Activated CD4-positive, alpha-beta T cell treated with anti-CD3 and anti-CD28 coated beads, Interleukin-2, amount 10 ng/mL, durations not matched to agents 24 days and 14 days (primary cell): Measurements from ENCODE around the gene TMPRSS9. TPM values are rescaled to one million over a fixed set of nuclear protein-coding genes. Genes with fewer than 3 reads are reported as not detected.

Source experiments
- DNase-seq: peaks from one replicate; pipeline ENCODE4 v3.0.0; 2022
- H3K27ac Mint-ChIP-seq: one replicate; pipeline ENCODE4 v1.8.0; 2022; ENCODE audit warnings: mild to moderate bottlenecking, mixed read lengths
- H3K27me3 Mint-ChIP-seq: one replicate; pipeline ENCODE4 v1.8.0; 2022; ENCODE audit warnings: mixed read lengths
- H3K36me3 Mint-ChIP-seq: one replicate; pipeline ENCODE4 v1.8.0; 2022; ENCODE audit warnings: low read depth, mild to moderate bottlenecking, mixed read lengths
- H3K4me1 Mint-ChIP-seq: one replicate; pipeline ENCODE4 v1.8.0; 2021; ENCODE audit warnings: mixed read lengths
- H3K4me3 Mint-ChIP-seq: one replicate; pipeline ENCODE4 v1.8.0; 2022; ENCODE audit warnings: mild to moderate bottlenecking, moderate library complexity, mixed read lengths
- H3K9me3 Mint-ChIP-seq: one replicate; pipeline ENCODE4 v1.8.0; 2021; ENCODE audit warnings: mixed read lengths
- intact Hi-C: fragments of 100-400 bp; cut with micrococcal nuclease; formaldehyde crosslinking; loops from one replicate; pipeline ENCODE4 v1.15.1; 2023
- total RNA-seq: library from RNA; stranded (reverse); gene quantifications from 2 replicates; pipeline ENCODE4 v1.2.3, GENCODE V29; 2022

The TMPRSS9 gene
- total RNA-seq, 1 donor from 2014 or later, result not detected

- intact Hi-C loops, result no loop called here
- Mint-ChIP-seq H3K27ac (peak overlapping the region; percentile 58), H3K4me3 (peak overlapping the region; percentile 44), H3K36me3 (peaks cover 18% of the 10 kb centered on the region), H3K27me3 (no peaks in the 10 kb centered on the region), H3K4me1 (peaks cover 34% of the 10 kb centered on the region), H3K9me3 (peaks cover 10% of the 10 kb centered on the region)
- DNase-seq, result no peak
These were observed 26.8 kb upstream of the TMPRSS9 start for GRCh38 chr19:2333027-2333806.

- DNase-seq, result no peak
- Mint-ChIP-seq H3K36me3 (peaks cover 17% of the 10 kb centered on the region), H3K4me3 (peak overlapping the region; percentile 44), H3K27ac (peak overlapping the region; percentile 58), H3K9me3 (peaks cover 10% of the 10 kb centered on the region), H3K4me1 (peaks cover 34% of the 10 kb centered on the region), H3K27me3 (no peaks in the 10 kb centered on the region)
- intact Hi-C loops, result no loop called here
These were observed 26.3 kb upstream of the TMPRSS9 start for GRCh38 chr19:2333807-2334211.

DNA sequence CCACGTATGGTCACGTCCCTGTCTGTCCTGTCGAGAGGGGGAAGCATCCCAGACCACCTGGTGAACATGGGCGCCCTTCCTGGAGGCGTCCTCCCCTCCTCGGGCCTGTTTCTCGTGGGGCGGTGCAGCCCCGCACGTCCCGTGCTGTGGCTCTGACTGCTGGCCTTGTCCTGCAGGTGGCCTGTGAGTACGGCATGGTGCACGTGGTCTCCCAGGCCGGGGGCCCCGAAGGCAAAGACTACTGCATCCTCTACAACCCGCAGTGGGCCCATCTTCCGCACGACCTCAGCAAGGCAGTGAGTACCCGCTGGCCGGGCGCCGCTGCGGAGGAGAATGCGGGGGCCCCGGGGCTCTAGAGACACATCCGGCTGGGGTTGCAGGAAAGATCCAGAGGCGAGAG lies 25.6 kb upstream of the TMPRSS9 start:
- no peaks in the 10 kb centered on the region for H3K27me3 Mint-ChIP-seq
- H3K27ac Mint-ChIP-seq, result no peak overlapping the region
- peaks cover 10% of the 10 kb centered on the region for H3K9me3 Mint-ChIP-seq
- no peak for DNase-seq
- H3K4me1 Mint-ChIP-seq, result peaks cover 30% of the 10 kb centered on the region
- peaks cover 15% of the 10 kb centered on the region for H3K36me3 Mint-ChIP-seq
- intact Hi-C loops, result no loop called here
- no peak overlapping the region for H3K4me3 Mint-ChIP-seq

DNA sequence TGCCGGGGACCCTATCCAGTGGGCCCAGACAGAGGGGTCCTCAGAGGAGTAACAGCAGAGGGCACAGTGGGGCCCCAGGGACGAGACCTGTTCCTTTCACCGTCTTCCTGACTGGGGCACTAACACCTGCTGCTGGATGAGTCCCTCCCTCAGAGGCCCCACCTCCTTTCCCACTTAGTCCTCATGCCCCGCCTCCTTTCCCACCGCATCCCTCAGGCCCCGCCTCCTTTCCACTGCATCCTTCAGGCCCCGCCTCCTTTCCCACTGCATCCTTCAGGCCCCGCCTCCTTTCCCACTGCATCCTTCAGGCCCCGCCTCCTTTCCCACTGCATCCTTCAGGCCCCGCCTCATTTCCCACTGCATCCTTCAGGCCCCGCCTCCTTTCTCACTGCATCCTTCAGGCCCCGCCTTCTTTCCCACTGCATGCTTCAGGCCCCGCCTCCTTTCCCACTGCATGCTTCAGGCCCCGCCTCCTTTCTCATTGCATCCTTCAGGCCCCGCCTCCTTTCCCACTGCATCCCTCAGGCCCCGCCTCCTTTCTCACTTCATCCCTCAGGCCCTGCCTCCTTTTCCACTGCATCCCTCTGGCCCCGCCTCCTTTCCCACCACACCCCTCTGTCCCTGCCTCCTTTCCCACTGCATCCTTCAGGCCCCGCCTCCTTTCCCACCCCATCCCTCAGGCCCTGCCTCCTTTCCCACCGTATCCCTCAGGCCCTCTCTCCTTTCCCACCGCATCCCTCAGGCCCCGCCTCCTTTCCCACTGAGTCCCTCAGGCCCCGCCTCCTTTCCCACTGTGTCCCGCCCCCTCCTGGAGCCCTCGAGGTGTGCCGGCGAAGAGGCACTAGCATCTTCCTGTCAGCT lies 24.8 kb upstream of the TMPRSS9 start:
- Mint-ChIP-seq H3K4me1 (peaks cover 24% of the 10 kb centered on the region), H3K27me3 (no peaks in the 10 kb centered on the region), H3K27ac (no peak overlapping the region), H3K36me3 (peaks cover 15% of the 10 kb centered on the region), H3K4me3 (no peak overlapping the region), H3K9me3 (peaks cover 10% of the 10 kb centered on the region)
- DNase-seq, result peak; percentile 70
- intact Hi-C loops, result no loop called here

- Mint-ChIP-seq H3K9me3 (peaks cover 10% of the 10 kb centered on the region), H3K4me1 (peaks cover 22% of the 10 kb centered on the region), H3K36me3 (peaks cover 15% of the 10 kb centered on the region), H3K27ac (no peak overlapping the region), H3K27me3 (no peaks in the 10 kb centered on the region), H3K4me3 (no peak overlapping the region)
- intact Hi-C loops, result no loop called here
- DNase-seq, result no peak
These were observed 24.2 kb upstream of the TMPRSS9 start for GRCh38 chr19:2335848-2336247.

GRCh38 chr19:2336528-2337328 lies 23.3 kb upstream of the TMPRSS9 start:
- H3K9me3 Mint-ChIP-seq, result peaks cover 10% of the 10 kb centered on the region
- H3K27me3 Mint-ChIP-seq, result no peaks in the 10 kb centered on the region
- DNase-seq, result no peak
- H3K4me3 Mint-ChIP-seq, result no peak overlapping the region
- peaks cover 17% of the 10 kb centered on the region for H3K36me3 Mint-ChIP-seq
- peaks cover 16% of the 10 kb centered on the region for H3K4me1 Mint-ChIP-seq
- intact Hi-C loops, result no loop called here
- H3K27ac Mint-ChIP-seq, result no peak overlapping the region

GRCh38 chr19:2337329-2337707 lies 22.7 kb upstream of the TMPRSS9 start:
- Mint-ChIP-seq H3K4me1 (peaks cover 12% of the 10 kb centered on the region), H3K4me3 (no peak overlapping the region), H3K9me3 (peaks cover 10% of the 10 kb centered on the region), H3K36me3 (peaks cover 16% of the 10 kb centered on the region), H3K27me3 (no peaks in the 10 kb centered on the region), H3K27ac (no peak overlapping the region)
- intact Hi-C loops, result no loop called here
- no peak for DNase-seq

GRCh38 chr19:2338055-2338615 lies 21.9 kb upstream of the TMPRSS9 start:
- intact Hi-C loops, result no loop called here
- H3K4me3 Mint-ChIP-seq, result no peak overlapping the region
- H3K4me1 Mint-ChIP-seq, result peaks cover 8% of the 10 kb centered on the region
- peaks cover 10% of the 10 kb centered on the region for H3K9me3 Mint-ChIP-seq
- H3K27ac Mint-ChIP-seq, result no peak overlapping the region
- DNase-seq, result no peak
- no peaks in the 10 kb centered on the region for H3K27me3 Mint-ChIP-seq
- peaks cover 16% of the 10 kb centered on the region for H3K36me3 Mint-ChIP-seq

GRCh38 chr19:2338751-2339643 lies 21.1 kb upstream of the TMPRSS9 start:
- H3K9me3 Mint-ChIP-seq, result peaks cover 10% of the 10 kb centered on the region
- intact Hi-C loops, result no loop called here
- H3K27ac Mint-ChIP-seq, result no peak overlapping the region
- DNase-seq, result no peak
- peaks cover 8% of the 10 kb centered on the region for H3K4me1 Mint-ChIP-seq
- no peak overlapping the region for H3K4me3 Mint-ChIP-seq
- no peaks in the 10 kb centered on the region for H3K27me3 Mint-ChIP-seq
- peaks cover 16% of the 10 kb centered on the region for H3K36me3 Mint-ChIP-seq

DNA sequence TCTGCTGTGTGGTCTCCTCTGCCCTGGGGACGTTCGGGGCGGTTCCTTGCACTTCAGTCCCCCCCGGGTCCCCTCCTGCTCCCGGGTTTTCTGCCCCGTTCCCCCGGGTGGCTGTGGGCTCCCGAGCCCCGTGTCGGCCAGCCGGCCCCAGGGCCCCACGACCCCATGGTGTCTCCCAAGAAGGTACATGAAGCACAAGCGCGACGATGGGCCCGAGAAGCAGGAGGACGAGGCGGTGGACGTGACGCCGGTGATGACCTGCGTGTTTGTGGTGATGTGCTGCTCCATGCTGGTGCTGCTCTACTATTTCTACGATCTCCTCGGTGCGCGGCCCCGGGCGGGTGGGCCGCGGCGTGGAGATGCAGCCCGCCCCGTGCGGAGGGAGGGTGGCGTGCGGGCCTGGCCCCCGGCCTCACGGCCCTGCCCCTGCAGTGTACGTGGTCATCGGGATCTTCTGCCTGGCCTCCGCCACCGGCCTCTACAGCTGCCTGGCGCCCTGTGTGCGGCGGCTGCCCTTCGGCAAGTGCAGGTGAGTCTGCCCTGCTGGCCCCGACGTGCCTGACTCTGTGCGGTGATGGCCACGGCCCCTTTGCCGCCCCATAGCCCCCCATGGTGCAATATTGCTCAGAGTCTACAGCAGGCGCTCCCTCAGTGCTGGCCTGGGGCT lies 20.3 kb upstream of the TMPRSS9 start:
- H3K27me3 Mint-ChIP-seq, result no peaks in the 10 kb centered on the region
- H3K9me3 Mint-ChIP-seq, result peaks cover 10% of the 10 kb centered on the region
- peaks cover 8% of the 10 kb centered on the region for H3K4me1 Mint-ChIP-seq
- intact Hi-C loops, result no loop called here
- no peak overlapping the region for H3K27ac Mint-ChIP-seq
- no peak overlapping the region for H3K4me3 Mint-ChIP-seq
- no peak for DNase-seq
- peaks cover 16% of the 10 kb centered on the region for H3K36me3 Mint-ChIP-seq

DNA sequence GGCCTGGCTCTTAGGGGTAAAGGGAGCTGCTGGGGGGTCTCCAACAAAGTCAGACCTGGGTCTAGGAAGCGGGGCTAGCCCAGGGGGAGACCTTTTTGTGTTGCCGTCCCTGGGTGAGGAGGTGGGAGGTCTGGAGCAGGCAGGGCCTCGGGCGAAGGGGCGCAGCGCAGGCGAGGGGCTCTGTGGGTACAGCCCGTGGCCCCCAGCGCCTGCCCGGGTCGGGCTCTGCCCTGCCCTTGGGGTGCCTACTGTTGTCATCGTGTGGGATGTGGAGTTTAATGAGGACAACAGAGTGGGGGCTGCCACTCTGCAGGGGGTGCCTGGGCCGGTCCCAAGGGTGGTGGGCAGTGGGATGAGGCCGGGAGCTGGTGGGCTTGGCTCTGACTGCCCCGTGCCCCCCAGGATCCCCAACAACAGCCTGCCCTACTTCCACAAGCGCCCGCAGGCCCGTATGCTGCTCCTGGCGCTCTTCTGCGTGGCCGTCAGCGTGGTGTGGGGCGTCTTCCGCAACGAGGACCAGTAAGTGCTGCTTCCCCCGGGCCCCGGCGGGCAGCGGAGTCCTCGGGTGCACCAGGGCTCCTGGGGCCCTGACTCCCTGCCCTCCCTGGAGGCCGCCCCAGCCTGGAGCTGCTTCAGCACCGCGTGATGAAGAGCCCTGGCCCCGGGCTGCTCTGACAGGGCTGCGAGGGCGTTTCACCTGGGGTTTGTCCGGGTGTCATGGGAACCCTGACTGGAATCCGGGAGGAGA lies 19.4 kb upstream of the TMPRSS9 start:
- Mint-ChIP-seq H3K27me3 (no peaks in the 10 kb centered on the region), H3K4me1 (peaks cover 7% of the 10 kb centered on the region), H3K36me3 (peaks cover 14% of the 10 kb centered on the region), H3K4me3 (no peak overlapping the region), H3K9me3 (peaks cover 6% of the 10 kb centered on the region), H3K27ac (no peak overlapping the region)
- no peak for DNase-seq
- intact Hi-C loops, result no loop called here

DNA sequence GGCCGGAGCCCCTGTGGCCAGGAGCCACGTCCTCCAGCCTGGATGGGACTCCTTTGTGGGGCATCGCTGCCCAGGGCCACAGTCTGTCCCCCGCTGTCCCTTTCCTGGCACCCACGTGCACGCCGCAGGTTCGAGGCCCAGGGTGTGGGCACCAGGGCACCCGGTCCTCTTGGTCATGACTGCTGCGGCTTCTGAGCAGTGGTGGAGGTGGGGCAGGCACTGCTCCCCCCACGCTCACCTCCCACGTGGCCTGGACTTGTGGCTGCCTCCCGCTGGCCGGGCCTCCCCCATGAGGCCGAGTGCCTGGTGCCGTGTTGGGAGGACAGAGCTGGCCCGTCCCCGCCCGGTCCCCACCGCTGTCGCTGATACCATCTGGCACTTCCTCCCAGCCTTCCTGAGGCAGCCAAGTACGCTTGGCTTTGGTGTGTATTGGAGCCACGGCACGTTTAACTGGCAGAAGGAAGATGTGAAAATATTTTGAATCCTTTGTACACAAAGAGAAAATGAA lies 18.8 kb upstream of the TMPRSS9 start:
- no peak overlapping the region for H3K27ac Mint-ChIP-seq
- H3K4me1 Mint-ChIP-seq, result peaks cover under 1% of the 10 kb centered on the region
- H3K4me3 Mint-ChIP-seq, result no peak overlapping the region
- H3K36me3 Mint-ChIP-seq, result peaks cover 11% of the 10 kb centered on the region
- DNase-seq, result no peak
- no peaks in the 10 kb centered on the region for H3K27me3 Mint-ChIP-seq
- H3K9me3 Mint-ChIP-seq, result peaks cover under 1% of the 10 kb centered on the region
- intact Hi-C loops, result no loop called here
